ENCODE results near the gene NBL1.

Gene NBL1

DNA sequence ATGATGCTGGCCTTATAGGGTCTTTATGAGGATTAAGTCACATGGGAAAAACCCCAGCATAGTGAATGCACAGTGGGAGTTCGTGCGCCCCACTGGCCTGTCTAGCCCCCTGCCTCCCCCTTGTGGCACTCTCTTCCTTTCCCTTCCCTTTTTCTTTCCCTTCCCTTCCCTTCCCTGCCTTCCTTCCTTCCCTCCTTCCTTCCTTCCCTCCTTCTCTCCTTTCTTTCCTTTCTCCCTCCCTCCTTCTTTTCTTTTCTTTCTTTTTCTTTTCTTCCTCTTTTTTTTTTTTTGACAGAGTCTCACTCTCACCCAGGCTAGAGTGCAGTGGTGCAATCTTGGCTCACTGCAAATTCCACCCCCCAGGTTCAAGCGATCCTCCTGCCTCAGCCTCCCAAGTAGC is 59.2 kb downstream of the NBL1 start:
- Histone ChIP-seq H3K9me2 (replicated peaks; ENCODE audit: control insufficient read depth, low read length) (no peaks in the 10 kb centered on the region), H3K4me2 (ENCODE audit: low read length) (no peak overlapping the region), H3K36me3 (ENCODE audit: control insufficient read depth, low read length) (no peaks in the 10 kb centered on the region), H3K4me3 (ENCODE audit: low read length) (no peak overlapping the region), H3K79me2 (ENCODE audit: control insufficient read depth, low read length) (no peaks in the 10 kb centered on the region), H4K20me1 (ENCODE audit: control insufficient read depth, insufficient read depth, low read depth, low read length) (no peaks in the 10 kb centered on the region), H3F3A (ENCODE audit: control insufficient read depth, insufficient read depth) (no peaks in the 10 kb centered on the region), H3K4me1 (ENCODE audit: control insufficient read depth, low read length) (peaks cover 3% of the 10 kb centered on the region), H3K27ac (ENCODE audit: low read depth, low read length) (no peak overlapping the region), H3K27me3 (ENCODE audit: control insufficient read depth, low read length) (no peaks in the 10 kb centered on the region), H3K9me3 (ENCODE audit: control insufficient read depth, insufficient read depth, low read length) (no peaks in the 10 kb centered on the region)
- TF ChIP-seq CTCF (IDR thresholded peaks at IDR 0.05; ENCODE audit: low read depth, low read length, poor library complexity, severe bottlenecking) (no peak), EZH2phosphoT487 (IDR thresholded peaks at IDR 0.05; ENCODE audit: borderline replicate concordance, low read length) (no peak)

DNA sequence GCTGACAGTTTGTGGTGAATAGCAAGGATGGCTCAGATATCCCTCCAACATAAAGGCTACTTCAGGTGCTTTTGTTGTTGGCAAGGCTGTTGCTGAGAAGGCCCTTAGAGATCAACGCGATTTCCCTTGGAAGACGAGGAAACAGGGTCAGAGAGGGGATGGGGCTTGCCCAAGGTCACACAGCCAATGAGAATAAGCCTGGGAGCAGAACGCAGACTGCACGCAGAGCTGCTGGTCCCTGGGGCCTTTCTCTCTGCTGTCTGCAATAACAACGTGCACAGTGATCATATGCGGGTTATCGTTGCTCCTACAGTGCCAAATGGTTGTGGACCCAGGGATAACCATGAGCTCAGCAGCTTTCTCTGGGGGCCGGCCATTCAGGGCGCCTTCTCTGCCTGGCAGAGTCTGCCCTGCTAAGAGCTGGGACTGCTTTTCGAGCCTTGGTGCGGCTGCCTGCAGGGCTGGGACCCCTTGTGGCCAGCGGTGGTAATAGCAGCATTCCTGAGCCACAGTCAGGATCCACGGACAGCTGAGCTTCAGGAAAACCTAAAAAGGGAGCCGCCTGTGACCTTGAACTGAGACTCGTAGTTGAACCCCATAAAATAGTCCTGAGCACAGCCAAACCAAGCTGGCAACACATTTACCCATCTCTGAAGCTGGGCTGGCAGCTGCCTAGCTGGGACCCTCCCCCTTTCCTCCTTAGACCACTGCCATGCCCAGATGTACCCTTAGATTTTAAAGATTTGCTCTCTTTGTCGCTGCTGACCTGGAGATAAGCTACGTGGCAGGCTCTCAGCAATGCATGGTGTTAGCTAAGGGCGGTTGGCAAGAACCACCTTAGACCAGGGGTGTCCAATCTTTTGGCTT is 60.4 kb downstream of the NBL1 start:
- no peaks in the 10 kb centered on the region for H3K4me1 ChIP-seq (ENCODE audit: control insufficient read depth, low read length)
- H3K27ac ChIP-seq (ENCODE audit: low read depth, low read length): no peak overlapping the region
- no peaks in the 10 kb centered on the region for H4K20me1 ChIP-seq (ENCODE audit: control insufficient read depth, insufficient read depth, low read depth, low read length)
- no peaks in the 10 kb centered on the region for H3K9me2 ChIP-seq (replicated peaks; ENCODE audit: control insufficient read depth, low read length)
- TF ChIP-seq EZH2phosphoT487 (IDR thresholded peaks at IDR 0.05; ENCODE audit: borderline replicate concordance, low read length) (no peak), CTCF (IDR thresholded peaks at IDR 0.05; ENCODE audit: low read depth, low read length, poor library complexity, severe bottlenecking) (peak; percentile 86)
- no peaks in the 10 kb centered on the region for H3K9me3 ChIP-seq (ENCODE audit: control insufficient read depth, insufficient read depth, low read length)
- no peaks in the 10 kb centered on the region for H3F3A ChIP-seq (ENCODE audit: control insufficient read depth, insufficient read depth)
- H3K4me2 ChIP-seq (ENCODE audit: low read length): no peak overlapping the region
- H3K27me3 ChIP-seq (ENCODE audit: control insufficient read depth, low read length): no peaks in the 10 kb centered on the region
- H3K79me2 ChIP-seq (ENCODE audit: control insufficient read depth, low read length): no peaks in the 10 kb centered on the region
- H3K4me3 ChIP-seq (ENCODE audit: low read length): no peak overlapping the region
- no peaks in the 10 kb centered on the region for H3K36me3 ChIP-seq (ENCODE audit: control insufficient read depth, low read length)

GRCh38 chr1:19705464-19705863 is 61.4 kb downstream of the NBL1 start:
- Histone ChIP-seq H3K27me3 (ENCODE audit: control insufficient read depth, low read length) (peaks cover 2% of the 10 kb centered on the region; the same call in 1 of the 2 replicates), H3K9me2 (replicated peaks; ENCODE audit: control insufficient read depth, low read length) (no peaks in the 10 kb centered on the region), H3K79me2 (ENCODE audit: control insufficient read depth, low read length) (no peaks in the 10 kb centered on the region), H3K9me3 (ENCODE audit: control insufficient read depth, insufficient read depth, low read length) (no peaks in the 10 kb centered on the region), H3K4me1 (ENCODE audit: control insufficient read depth, low read length) (no peaks in the 10 kb centered on the region), H3K27ac (ENCODE audit: low read depth, low read length) (no peak overlapping the region), H3F3A (ENCODE audit: control insufficient read depth, insufficient read depth) (no peaks in the 10 kb centered on the region), H4K20me1 (ENCODE audit: control insufficient read depth, insufficient read depth, low read depth, low read length) (no peaks in the 10 kb centered on the region), H3K36me3 (ENCODE audit: control insufficient read depth, low read length) (no peaks in the 10 kb centered on the region), H3K4me2 (ENCODE audit: low read length) (no peak overlapping the region), H3K4me3 (ENCODE audit: low read length) (no peak overlapping the region)
- TF ChIP-seq CTCF (IDR thresholded peaks at IDR 0.05; ENCODE audit: low read depth, low read length, poor library complexity, severe bottlenecking): no peak
- TF ChIP-seq EZH2phosphoT487 (IDR thresholded peaks at IDR 0.05; ENCODE audit: borderline replicate concordance, low read length): no peak

All from DOHH2 (cell line).